ENCODE measurements around the gene NDEL1. TPM values are rescaled to one million over a fixed set of nuclear protein-coding genes. Genes with fewer than 3 reads are reported as not detected.

NDEL1 gene
- total RNA-seq, 5 donors from 2014 or later (not counting 1 experiment from before 2014, with no cell fraction given): 83.4 to 241 (median 99.0) TPM

- no peak overlapping the region for H3K27ac Mint-ChIP-seq
- Histone ChIP-seq H3K27ac (ENCODE audit: low read length) (no peak overlapping the region), H3K4me1 (ENCODE audit: control insufficient read depth in 1 of 2, extremely low read depth in 1 of 2, insufficient read depth in 2 of 2, low read length in 2 of 2) (no peaks in the 10 kb centered on the region), H3K27me3 (replicated peaks in 1 of 2; ENCODE audit: control insufficient read depth in 2 of 2, extremely low read depth in 1 of 2, insufficient read depth in 2 of 2, low read length in 1 of 2) (no peaks in the 10 kb centered on the region), H3K9me3 (no peaks in the 10 kb centered on the region), H3K4me3 (ENCODE audit: control insufficient read depth in 1 of 2, extremely low read depth in 1 of 2, low read length in 1 of 2) (no peak overlapping the region), H3K36me3 (ENCODE audit: control insufficient read depth in 2 of 2, extremely low read depth in 1 of 2, insufficient read depth in 1 of 2, low read length in 1 of 2) (peaks cover 0 to 3% of the 10 kb centered on the region in 2 donors)
- H3K27me3 Mint-ChIP-seq: no peaks in the 10 kb centered on the region
- 96% methylated on average over 12 of the region's 17 CpGs for WGBS (ENCODE audit: insufficient coverage)
- H3K36me3 Mint-ChIP-seq: peaks cover 19% of the 10 kb centered on the region
- H3K4me1 Mint-ChIP-seq: no peaks in the 10 kb centered on the region
- ATAC-seq (replicated peaks in 1 of 4) (no peak), DNase-seq (no peak)
- ChIA-PET POLR2A (no interaction called here), CTCF (no interaction called here)
- H3K9me3 Mint-ChIP-seq: no peaks in the 10 kb centered on the region
- H3K4me3 Mint-ChIP-seq: no peak overlapping the region
These were observed 56.4 kb downstream of the NDEL1 start for GRCh38 chr17:8492121-8492520.

GRCh38 chr17:8494021-8494420, 58.3 kb downstream of the NDEL1 start:
- Mint-ChIP-seq H3K27me3 (no peaks in the 10 kb centered on the region), H3K36me3 (peaks cover 12% of the 10 kb centered on the region), H3K9me3 (no peaks in the 10 kb centered on the region), H3K4me3 (no peak overlapping the region), H3K4me1 (no peaks in the 10 kb centered on the region), H3K27ac (peak overlapping the region in 1 of 2 donors; percentile 23)
- 85% methylated on average over 12 of the region's 12 CpGs for WGBS (ENCODE audit: insufficient coverage)
- DNase-seq (no peak), ATAC-seq (replicated peaks in 1 of 4) (no peak)
- CTCF ChIA-PET: no interaction called here
- no peaks in the 10 kb centered on the region for H3K27me3 ChIP-seq (replicated peaks in 1 of 2; ENCODE audit: control insufficient read depth in 2 of 2, extremely low read depth in 1 of 2, insufficient read depth in 2 of 2, low read length in 1 of 2)
- no peak overlapping the region for H3K27ac ChIP-seq (ENCODE audit: low read length)
- H3K36me3 ChIP-seq (ENCODE audit: control insufficient read depth in 2 of 2, extremely low read depth in 1 of 2, insufficient read depth in 1 of 2, low read length in 1 of 2): no peaks in the 10 kb centered on the region
- POLR2A ChIA-PET: no interaction called here
- H3K9me3 ChIP-seq: no peaks in the 10 kb centered on the region
- no peak overlapping the region for H3K4me3 ChIP-seq (ENCODE audit: control insufficient read depth in 1 of 2, extremely low read depth in 1 of 2, low read length in 1 of 2)
- H3K4me1 ChIP-seq (ENCODE audit: control insufficient read depth in 1 of 2, extremely low read depth in 1 of 2, insufficient read depth in 2 of 2, low read length in 2 of 2): no peaks in the 10 kb centered on the region

GRCh38 chr17:8494506-8495111, 58.9 kb downstream of the NDEL1 start:
- Mint-ChIP-seq H3K27ac (no peak overlapping the region), H3K36me3 (peaks cover 12% of the 10 kb centered on the region), H3K9me3 (no peaks in the 10 kb centered on the region), H3K4me3 (no peak overlapping the region), H3K4me1 (no peaks in the 10 kb centered on the region), H3K27me3 (no peaks in the 10 kb centered on the region)
- no peaks in the 10 kb centered on the region for H3K27me3 ChIP-seq (replicated peaks in 1 of 2; ENCODE audit: control insufficient read depth in 2 of 2, extremely low read depth in 1 of 2, insufficient read depth in 2 of 2, low read length in 1 of 2)
- 95% methylated on average over 2 of the region's 8 CpGs for WGBS (ENCODE audit: insufficient coverage)
- ChIA-PET POLR2A (no interaction called here), CTCF (interaction anchor here in 1 of 2 donors (0.9 kb wide), 1 partner anchor 168 kb away, joined by 7 read pairs; no protein-coding TSS in a partner anchor)
- H3K4me1 ChIP-seq (ENCODE audit: control insufficient read depth in 1 of 2, extremely low read depth in 1 of 2, insufficient read depth in 2 of 2, low read length in 2 of 2): no peaks in the 10 kb centered on the region
- no peaks in the 10 kb centered on the region for H3K36me3 ChIP-seq (ENCODE audit: control insufficient read depth in 2 of 2, extremely low read depth in 1 of 2, insufficient read depth in 1 of 2, low read length in 1 of 2)
- no peak overlapping the region for H3K27ac ChIP-seq (ENCODE audit: low read length)
- DNase-seq: no peak
- ATAC-seq (replicated peaks in 1 of 4): no peak
- H3K9me3 ChIP-seq: no peaks in the 10 kb centered on the region
- H3K4me3 ChIP-seq (ENCODE audit: control insufficient read depth in 1 of 2, extremely low read depth in 1 of 2, low read length in 1 of 2): no peak overlapping the region

- no peaks in the 10 kb centered on the region for H3K4me1 ChIP-seq (ENCODE audit: control insufficient read depth in 1 of 2, extremely low read depth in 1 of 2, insufficient read depth in 2 of 2, low read length in 2 of 2)
- H3K27ac ChIP-seq (ENCODE audit: low read length): no peak overlapping the region
- DNase-seq (no peak), ATAC-seq (replicated peaks in 1 of 4) (no peak)
- H3K36me3 ChIP-seq (ENCODE audit: control insufficient read depth in 2 of 2, extremely low read depth in 1 of 2, insufficient read depth in 1 of 2, low read length in 1 of 2): no peaks in the 10 kb centered on the region
- no CpG with 5 or more reads among the region's 13 CpGs for WGBS (ENCODE audit: insufficient coverage)
- Mint-ChIP-seq H3K27me3 (no peaks in the 10 kb centered on the region), H3K4me3 (no peak overlapping the region), H3K36me3 (peaks cover 4% of the 10 kb centered on the region), H3K27ac (no peak overlapping the region), H3K9me3 (no peaks in the 10 kb centered on the region), H3K4me1 (no peaks in the 10 kb centered on the region)
- H3K4me3 ChIP-seq (ENCODE audit: control insufficient read depth in 1 of 2, extremely low read depth in 1 of 2, low read length in 1 of 2): no peak overlapping the region
- CTCF ChIA-PET: interaction anchor here in 1 of 2 donors (0.6 kb wide), 1 partner anchor 1081 kb away, joined by 3 read pairs; no protein-coding TSS in a partner anchor
- H3K27me3 ChIP-seq (replicated peaks in 1 of 2; ENCODE audit: control insufficient read depth in 2 of 2, extremely low read depth in 1 of 2, insufficient read depth in 2 of 2, low read length in 1 of 2): no peaks in the 10 kb centered on the region
- H3K9me3 ChIP-seq: no peaks in the 10 kb centered on the region
- POLR2A ChIA-PET: interaction anchor here in 1 of 2 donors (0.6 kb wide), 1 partner anchor 18 kb away, joined by 3 read pairs; no protein-coding TSS in a partner anchor
These were observed 60.4 kb downstream of the NDEL1 start for GRCh38 chr17:8496081-8496480.

GRCh38 chr17:8499171-8499570, 63.5 kb downstream of the NDEL1 start:
- POLR2A ChIA-PET: no interaction called here

GRCh38 chr17:8499614-8500013, 63.9 kb downstream of the NDEL1 start:
- H3K9me3 Mint-ChIP-seq: no peaks in the 10 kb centered on the region
- H3K36me3 ChIP-seq (ENCODE audit: control insufficient read depth in 2 of 2, extremely low read depth in 1 of 2, insufficient read depth in 1 of 2, low read length in 1 of 2): no peaks in the 10 kb centered on the region
- 60% methylated on average over 1 of the region's 5 CpGs for WGBS (ENCODE audit: insufficient coverage)
- ATAC-seq (replicated peaks in 1 of 4) (no peak), DNase-seq (no peak)
- H3K27me3 ChIP-seq (replicated peaks in 1 of 2; ENCODE audit: control insufficient read depth in 2 of 2, extremely low read depth in 1 of 2, insufficient read depth in 2 of 2, low read length in 1 of 2): no peaks in the 10 kb centered on the region
- H3K4me1 ChIP-seq (ENCODE audit: control insufficient read depth in 1 of 2, extremely low read depth in 1 of 2, insufficient read depth in 2 of 2, low read length in 2 of 2): no peaks in the 10 kb centered on the region
- ChIA-PET POLR2A (no interaction called here), CTCF (no interaction called here)
- no peak overlapping the region for H3K4me3 Mint-ChIP-seq
- H3K36me3 Mint-ChIP-seq: no peaks in the 10 kb centered on the region
- no peaks in the 10 kb centered on the region for H3K27me3 Mint-ChIP-seq
- no peak overlapping the region for H3K4me3 ChIP-seq (ENCODE audit: control insufficient read depth in 1 of 2, extremely low read depth in 1 of 2, low read length in 1 of 2)
- no peak overlapping the region for H3K27ac ChIP-seq (ENCODE audit: low read length)
- H3K9me3 ChIP-seq: no peaks in the 10 kb centered on the region
- no peak overlapping the region for H3K27ac Mint-ChIP-seq
- no peaks in the 10 kb centered on the region for H3K4me1 Mint-ChIP-seq

More at GRCh38 chr17:8499171-8499570, 63.5 kb downstream of the NDEL1 start:
- H3K9me3 ChIP-seq: no peaks in the 10 kb centered on the region
- H3K4me1 ChIP-seq (ENCODE audit: control insufficient read depth in 1 of 2, extremely low read depth in 1 of 2, insufficient read depth in 2 of 2, low read length in 2 of 2): no peaks in the 10 kb centered on the region
- Mint-ChIP-seq H3K9me3 (no peaks in the 10 kb centered on the region), H3K27me3 (no peaks in the 10 kb centered on the region), H3K4me1 (no peaks in the 10 kb centered on the region), H3K4me3 (no peak overlapping the region), H3K27ac (no peak overlapping the region), H3K36me3 (no peaks in the 10 kb centered on the region)
- ATAC-seq (replicated peaks in 1 of 4): no peak
- no peak overlapping the region for H3K4me3 ChIP-seq (ENCODE audit: control insufficient read depth in 1 of 2, extremely low read depth in 1 of 2, low read length in 1 of 2)
- CTCF ChIA-PET: no interaction called here
- no peaks in the 10 kb centered on the region for H3K27me3 ChIP-seq (replicated peaks in 1 of 2; ENCODE audit: control insufficient read depth in 2 of 2, extremely low read depth in 1 of 2, insufficient read depth in 2 of 2, low read length in 1 of 2)
- H3K27ac ChIP-seq (ENCODE audit: low read length): no peak overlapping the region
- WGBS (ENCODE audit: insufficient coverage): 90% methylated on average over 8 of the region's 9 CpGs
- no peaks in the 10 kb centered on the region for H3K36me3 ChIP-seq (ENCODE audit: control insufficient read depth in 2 of 2, extremely low read depth in 1 of 2, insufficient read depth in 1 of 2, low read length in 1 of 2)
- no peak for DNase-seq

Measured in T-cell (primary cell).